Measurements from ENCODE around the gene KCNJ14. TPM values are rescaled to one million over a fixed set of nuclear protein-coding genes. Genes with fewer than 3 reads are reported as not detected.
"Not testable (repeated sequence)": the region's sequence is repeated elsewhere in the genome, so short reads cannot be mapped to it uniquely, and the experiment has no call there.

The KCNJ14 gene
- total RNA-seq, 1 donor from 2014 or later = 1.8 TPM

DNA sequence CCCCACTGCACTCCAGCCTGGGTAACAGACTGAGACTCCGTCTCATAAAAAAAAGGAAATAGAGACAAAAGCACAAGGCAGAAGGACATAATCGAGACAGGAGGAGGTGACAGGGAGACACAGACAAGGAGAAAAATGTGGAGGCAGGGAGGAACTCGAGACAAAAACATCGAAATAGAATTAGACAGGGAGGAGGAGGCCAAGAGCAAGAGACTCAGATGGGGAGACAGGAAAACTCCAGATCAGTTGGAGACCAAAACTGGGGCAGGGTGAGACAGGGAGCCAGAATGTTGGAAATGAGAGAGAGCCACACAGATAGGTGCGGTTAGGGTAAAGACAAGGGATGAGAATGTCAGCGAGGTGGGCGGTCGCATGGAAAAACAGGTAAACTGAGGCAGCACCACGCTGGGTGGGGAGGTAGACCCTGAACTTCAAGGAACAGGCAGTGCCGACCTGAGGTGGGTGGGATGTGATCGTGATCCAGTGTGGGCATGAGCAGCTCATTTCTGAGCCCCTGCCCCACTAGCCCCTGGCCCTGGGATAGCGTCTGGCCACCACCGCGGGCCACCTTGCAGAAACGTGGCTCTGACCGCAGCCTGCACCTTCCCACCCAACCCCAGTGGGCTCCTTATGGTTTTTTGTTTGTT, 29.0 kb downstream of the KCNJ14 start:
- intact Hi-C loops (cut with micrococcal nuclease) = no loop called here

- intact Hi-C loops (cut with micrococcal nuclease) = no loop called here
These were observed 29.7 kb downstream of the KCNJ14 start for GRCh38 chr19:48484931-48485612.

GRCh38 chr19:48486706-48487105, 31.3 kb downstream of the KCNJ14 start:
- intact Hi-C loops (cut with micrococcal nuclease) = not testable (repeated sequence)

- intact Hi-C loops (cut with micrococcal nuclease) = no loop called here
These were observed 32.2 kb downstream of the KCNJ14 start for GRCh38 chr19:48487544-48487943.

- intact Hi-C loops (cut with micrococcal nuclease) = no loop called here
These were observed 32.6 kb downstream of the KCNJ14 start for GRCh38 chr19:48487948-48488347.

DNA sequence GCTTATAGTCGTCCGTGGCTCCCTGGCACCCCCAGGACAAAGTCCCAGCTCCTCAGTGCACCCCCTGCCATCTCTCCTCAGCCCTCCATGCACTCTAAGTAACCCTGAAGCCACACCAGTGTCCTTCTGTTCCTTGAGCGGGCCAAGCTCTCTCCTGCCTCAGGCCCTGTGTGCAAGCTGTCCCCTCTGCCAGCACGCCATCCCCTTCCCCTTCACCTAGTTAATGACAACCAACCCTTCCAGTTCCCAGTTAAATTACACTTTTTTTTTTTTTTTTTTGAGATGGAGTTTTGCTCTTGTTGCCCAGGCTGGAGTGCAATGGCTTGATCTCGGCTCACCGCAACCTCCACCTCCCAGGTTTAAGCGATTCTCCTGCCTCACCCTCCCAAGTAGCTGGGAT, 33.1 kb downstream of the KCNJ14 start:
- intact Hi-C loops (cut with micrococcal nuclease) = not testable (repeated sequence)

DNA sequence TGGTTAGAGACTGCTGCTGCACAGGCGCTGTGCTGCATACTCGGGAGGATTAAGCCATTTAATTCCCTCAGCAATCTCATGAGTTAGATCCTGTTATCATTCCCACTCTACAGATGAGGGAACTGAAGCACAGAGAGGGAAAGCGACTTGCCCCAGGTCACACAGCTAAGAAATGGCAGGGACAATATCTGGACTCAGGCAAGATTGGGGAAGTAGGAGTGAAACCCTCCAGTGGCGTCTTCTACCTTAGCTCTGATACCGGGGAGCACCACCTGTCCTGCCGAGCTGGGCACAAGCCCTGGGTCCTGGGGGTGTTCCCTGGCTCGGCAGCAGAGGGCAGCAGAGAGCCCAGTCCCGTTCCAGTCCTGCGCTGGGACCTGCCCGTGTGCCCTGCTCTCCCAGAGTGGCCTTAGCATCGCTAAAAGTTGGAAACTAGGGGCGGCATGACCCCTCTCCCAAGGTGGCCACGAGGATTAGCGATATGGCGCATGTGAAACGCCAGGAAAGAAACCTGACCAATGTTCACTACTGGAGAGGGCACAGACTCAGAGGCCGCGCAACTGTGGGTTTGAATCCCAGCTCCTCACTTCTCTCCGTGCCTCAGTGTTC, 34.3 kb downstream of the KCNJ14 start:
- intact Hi-C loops (cut with micrococcal nuclease) = loop anchor here (1.0 to 10.0 kb wide), 4 partner anchors 72 to 167 kb away; partner anchors contain the start of genes GRIN2D and KDELR1

- intact Hi-C loops (cut with micrococcal nuclease) = loop anchor here (5.0 to 10.0 kb wide), 3 partner anchors 74 to 169 kb away; partner anchors contain the start of genes GRIN2D and KDELR1
These were observed 35.8 kb downstream of the KCNJ14 start for GRCh38 chr19:48490981-48491792.

- intact Hi-C loops (cut with micrococcal nuclease) = loop anchor here (2.0 to 10.0 kb wide), 4 partner anchors 23 to 169 kb away; partner anchors contain the start of genes CYTH2, GRIN2D and KDELR1
These were observed 36.4 kb downstream of the KCNJ14 start for GRCh38 chr19:48491793-48492123.

- intact Hi-C loops (cut with micrococcal nuclease) = loop anchor here (1.0 to 10.0 kb wide), 5 partner anchors 9 to 171 kb away; partner anchors contain the start of genes CYTH2, GRIN2D and KDELR1
These were observed 37.7 kb downstream of the KCNJ14 start for GRCh38 chr19:48492925-48493717.

DNA sequence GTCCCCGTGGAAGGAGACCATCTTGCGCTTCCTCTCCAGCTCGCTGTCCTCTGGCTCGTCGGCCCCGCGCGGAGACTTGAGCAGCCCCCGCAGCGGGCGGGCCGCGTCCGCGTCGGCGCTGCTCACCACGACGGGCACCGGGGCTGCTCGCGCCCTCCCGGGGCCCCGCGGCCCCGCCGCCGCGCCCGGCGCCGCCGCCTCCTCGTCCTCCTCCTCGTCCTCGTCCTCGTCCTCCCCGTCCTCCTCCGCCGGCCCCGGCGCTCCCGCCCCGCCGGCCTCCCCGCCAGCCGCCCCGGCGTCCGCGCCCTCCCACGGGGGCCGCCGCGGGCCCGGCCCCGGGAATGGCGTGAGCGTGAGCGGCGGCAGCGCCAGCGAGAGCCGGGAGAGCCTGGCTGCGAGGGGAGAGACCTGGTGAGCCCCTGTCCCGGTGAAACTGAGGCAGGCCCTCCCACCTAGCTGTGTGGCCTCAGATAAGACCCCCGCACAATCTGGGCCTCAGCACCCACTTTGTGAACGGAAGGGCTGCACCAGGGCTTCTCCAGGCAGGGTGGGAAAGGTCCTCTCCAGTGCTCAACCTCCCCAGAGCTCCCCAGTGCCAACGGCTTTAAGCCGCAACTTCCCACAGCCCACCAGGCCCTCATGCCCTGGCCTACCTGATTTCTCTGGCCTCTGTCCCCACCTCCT, 38.5 kb downstream of the KCNJ14 start:
- intact Hi-C loops (cut with micrococcal nuclease) = loop anchor here (1.0 to 10.0 kb wide), 5 partner anchors 8 to 172 kb away; partner anchors contain the start of genes CYTH2, GRIN2D and KDELR1

DNA sequence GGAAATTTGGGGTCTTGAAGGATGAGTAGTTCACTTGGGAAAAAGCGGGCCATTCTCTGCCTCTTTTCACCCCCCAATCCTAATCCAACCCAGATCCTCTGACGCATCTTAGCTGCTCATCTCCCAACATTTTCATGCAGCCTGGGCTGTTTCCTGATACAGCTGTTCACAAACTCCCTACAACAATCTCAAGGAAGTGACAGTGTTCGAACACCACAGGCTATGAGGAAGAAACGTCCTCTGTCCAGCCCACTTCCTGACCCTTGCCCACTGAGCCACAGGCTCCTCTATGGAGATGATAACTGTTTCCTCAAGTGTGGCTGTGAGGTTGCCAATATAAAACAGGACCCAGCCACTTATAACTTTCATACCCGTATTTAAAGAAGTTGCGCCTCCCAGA, 40.0 kb downstream of the KCNJ14 start:
- intact Hi-C loops (cut with micrococcal nuclease) = loop anchor here (10.0 kb wide), 1 partner anchor 101 kb away; the partner anchor contains the start of genes GRIN2D and KDELR1

DNA sequence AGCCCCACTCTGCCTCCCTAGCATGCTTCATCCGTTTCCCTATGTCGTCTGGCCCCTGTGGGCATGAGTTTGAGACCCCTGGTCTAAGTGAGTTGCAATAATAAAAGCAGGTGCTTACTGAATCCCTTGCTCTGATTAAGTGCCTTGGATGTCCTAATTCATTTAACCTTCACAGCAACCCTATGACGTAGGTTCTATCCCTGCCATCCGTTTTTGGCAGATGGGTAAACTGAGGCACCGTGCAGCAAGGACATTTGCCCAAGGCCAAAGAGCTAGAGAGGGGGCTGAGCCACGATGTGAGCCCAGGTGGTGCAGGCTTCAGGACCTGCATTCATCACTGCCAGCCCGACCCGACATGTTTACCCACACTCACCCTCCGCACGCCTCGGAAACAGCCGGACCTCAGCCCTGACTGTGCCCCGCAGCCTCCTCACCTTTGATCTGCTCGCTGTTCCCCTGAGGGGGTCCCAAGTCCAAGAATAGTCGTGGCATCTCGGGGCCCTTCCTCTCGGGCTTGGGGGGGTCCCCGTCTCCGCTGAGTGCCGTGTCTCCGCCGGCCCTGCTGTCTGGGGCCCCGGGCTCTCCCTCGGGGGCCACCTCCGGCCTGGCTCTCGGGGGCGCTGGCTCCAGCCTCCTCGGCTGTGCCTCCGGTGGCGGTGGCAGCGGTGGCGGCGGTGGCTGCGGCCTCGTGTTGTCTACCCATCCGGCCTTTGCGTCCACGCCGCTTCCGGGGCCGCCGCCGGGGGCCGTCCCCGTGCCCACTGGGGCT, 41.8 kb downstream of the KCNJ14 start:
- intact Hi-C loops (cut with micrococcal nuclease) = loop anchor here (10.0 kb wide), 1 partner anchor 102 kb away; the partner anchor contains the start of genes GRIN2D and KDELR1

GRCh38 chr19:48497728-48498594, 42.6 kb downstream of the KCNJ14 start:
- intact Hi-C loops (cut with micrococcal nuclease) = loop anchor here (10.0 kb wide), 1 partner anchor 103 kb away; the partner anchor contains the start of genes GRIN2D and KDELR1

- intact Hi-C loops (cut with micrococcal nuclease) = loop anchor here (10.0 kb wide), 1 partner anchor 104 kb away; the partner anchor contains the start of genes GRIN2D and KDELR1
These were observed 43.4 kb downstream of the KCNJ14 start for GRCh38 chr19:48498595-48499311.

GRCh38 chr19:48499316-48500090, 44.1 kb downstream of the KCNJ14 start:
- intact Hi-C loops (cut with micrococcal nuclease) = loop anchor here (10.0 kb wide), 1 partner anchor 105 kb away; the partner anchor contains the start of genes GRIN2D and KDELR1
